ENCODE measurements around the gene ADAMTS8.

Gene ADAMTS8

GRCh38 chr11:130428316-130429119, at the start of gene ADAMTS8:
Gene ADAMTS8 (minus strand): TSS chr11:130428609. CDS start chr11:130428286, 323 bp downstream.
- TF ChIP-seq ZFX (IDR thresholded peaks at IDR 0.05), result no peak
- TF ChIP-seq, protein P1, sequence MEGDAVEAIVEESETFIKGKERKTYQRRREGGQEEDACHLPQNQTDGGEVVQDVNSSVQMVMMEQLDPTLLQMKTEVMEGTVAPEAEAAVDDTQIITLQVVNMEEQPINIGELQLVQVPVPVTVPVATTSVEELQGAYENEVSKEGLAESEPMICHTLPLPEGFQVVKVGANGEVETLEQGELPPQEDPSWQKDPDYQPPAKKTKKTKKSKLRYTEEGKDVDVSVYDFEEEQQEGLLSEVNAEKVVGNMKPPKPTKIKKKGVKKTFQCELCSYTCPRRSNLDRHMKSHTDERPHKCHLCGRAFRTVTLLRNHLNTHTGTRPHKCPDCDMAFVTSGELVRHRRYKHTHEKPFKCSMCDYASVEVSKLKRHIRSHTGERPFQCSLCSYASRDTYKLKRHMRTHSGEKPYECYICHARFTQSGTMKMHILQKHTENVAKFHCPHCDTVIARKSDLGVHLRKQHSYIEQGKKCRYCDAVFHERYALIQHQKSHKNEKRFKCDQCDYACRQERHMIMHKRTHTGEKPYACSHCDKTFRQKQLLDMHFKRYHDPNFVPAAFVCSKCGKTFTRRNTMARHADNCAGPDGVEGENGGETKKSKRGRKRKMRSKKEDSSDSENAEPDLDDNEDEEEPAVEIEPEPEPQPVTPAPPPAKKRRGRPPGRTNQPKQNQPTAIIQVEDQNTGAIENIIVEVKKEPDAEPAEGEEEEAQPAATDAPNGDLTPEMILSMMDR (conservative IDR thresholded peaks at IDR 0.05), result no peak
- H3K27ac ChIP-seq, result no peak within 1 kb of the TSS

GRCh38 chr11:130477586-130478203, 49.3 kb upstream of the ADAMTS8 start:
- H3K27ac ChIP-seq, result no peak overlapping the region
- no peak for TF ChIP-seq ZFX (IDR thresholded peaks at IDR 0.05)
- TF ChIP-seq, protein P1 (conservative IDR thresholded peaks at IDR 0.05), result no peak

- TF ChIP-seq, protein P1 (conservative IDR thresholded peaks at IDR 0.05), result no peak
- no peak for TF ChIP-seq ZFX (IDR thresholded peaks at IDR 0.05)
- H3K27ac ChIP-seq, result no peak overlapping the region
These were observed 48.6 kb upstream of the ADAMTS8 start for GRCh38 chr11:130476922-130477491.

GRCh38 chr11:130476200-130476921, 48.0 kb upstream of the ADAMTS8 start:
- no peak overlapping the region for H3K27ac ChIP-seq
- TF ChIP-seq, protein P1 (conservative IDR thresholded peaks at IDR 0.05), result no peak
- TF ChIP-seq ZFX (IDR thresholded peaks at IDR 0.05), result no peak

GRCh38 chr11:130475426-130476053, 47.1 kb upstream of the ADAMTS8 start:
- TF ChIP-seq, protein P1 (conservative IDR thresholded peaks at IDR 0.05), result no peak
- TF ChIP-seq ZFX (IDR thresholded peaks at IDR 0.05), result no peak
- H3K27ac ChIP-seq, result no peak overlapping the region

DNA sequence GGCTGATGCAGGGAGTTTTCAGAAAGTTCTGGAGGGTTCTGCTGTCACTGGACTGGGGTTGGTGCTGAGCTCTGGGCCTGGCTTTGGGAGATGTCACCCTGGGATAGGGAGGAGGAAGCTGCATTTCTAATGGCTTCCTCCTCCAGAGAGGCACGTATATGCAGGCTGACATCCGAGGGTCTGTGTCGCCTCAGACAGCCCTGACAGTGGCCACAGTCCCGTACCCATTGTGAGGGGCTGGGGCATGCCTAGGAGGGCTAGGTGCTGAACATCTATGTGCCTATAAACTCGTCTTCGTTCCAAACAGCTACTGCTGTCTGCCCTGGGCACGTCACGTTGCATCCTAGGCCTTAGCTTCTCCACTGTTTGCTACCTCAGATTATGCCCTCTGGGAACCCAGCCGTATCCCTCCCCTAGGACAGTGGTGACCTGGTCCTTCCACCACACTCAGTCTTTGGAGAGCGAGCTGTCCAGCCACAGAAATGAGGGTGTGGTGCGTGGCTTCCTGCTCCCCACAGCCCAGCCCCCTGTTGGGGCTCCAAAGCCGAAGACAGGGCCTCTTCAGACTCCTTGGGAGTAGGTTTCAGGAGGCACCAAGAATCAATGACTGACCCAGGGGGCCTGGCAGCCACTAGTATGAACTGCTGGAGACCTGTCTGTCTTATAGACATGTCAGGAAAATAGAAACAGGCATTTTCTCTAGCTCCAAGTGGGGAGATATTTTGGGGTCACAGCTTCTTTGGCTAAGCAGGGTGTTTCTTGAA, 46.4 kb upstream of the ADAMTS8 start:
- TF ChIP-seq, protein P1 (conservative IDR thresholded peaks at IDR 0.05), result no peak
- TF ChIP-seq ZFX (IDR thresholded peaks at IDR 0.05), result no peak
- H3K27ac ChIP-seq, result no peak overlapping the region
